Retinal pigment epithelial cell (primary cell): ENCODE measurements around the gene CLIC3.

Source experiments
- DNase-seq: peaks from one replicate; pipeline ENCODE4 v3.0.0-alpha.2; 2010; ENCODE audit warnings: low read depth
- H3K4me3 ChIP-seq: 2 replicates; pipeline ENCODE4 v1.5.1; 2011; ENCODE audit warnings: mild to moderate bottlenecking, low read length, control low read depth, moderate library complexity
- CTCF ChIP-seq: conservative IDR thresholded peaks from 2 replicates; pipeline ENCODE4 v1.5.1; 2011; ENCODE audit warnings: low read depth, low read length, control low read depth, inconsistent platforms

CLIC3 gene

GRCh38 chr9:137025517-137025966 is 29.2 kb upstream of the CLIC3 start:
- no peak overlapping the region for H3K4me3 ChIP-seq
- DNase-seq, result peak; percentile 78

GRCh38 chr9:137023583-137023991 is 27.2 kb upstream of the CLIC3 start:
- no peak for TF ChIP-seq CTCF
- no peak overlapping the region for H3K4me3 ChIP-seq
- no peak for DNase-seq

More at GRCh38 chr9:137025517-137025966, 29.2 kb upstream of the CLIC3 start:
- TF ChIP-seq CTCF, result no peak

GRCh38 chr9:137023157-137023556 is 26.8 kb upstream of the CLIC3 start:
- no peak for TF ChIP-seq CTCF
- DNase-seq, result no peak
- H3K4me3 ChIP-seq, result no peak overlapping the region

- H3K4me3 ChIP-seq, result no peak overlapping the region
- TF ChIP-seq CTCF, result no peak
- DNase-seq, result no peak
Measured at GRCh38 chr9:137022662-137023008, 26.3 kb upstream of the CLIC3 start.

- TF ChIP-seq CTCF, result no peak
- no peak overlapping the region for H3K4me3 ChIP-seq
- DNase-seq, result no peak
Measured at GRCh38 chr9:137021979-137022661, 25.8 kb upstream of the CLIC3 start.

GRCh38 chr9:137021568-137021978 is 25.2 kb upstream of the CLIC3 start:
- no peak for DNase-seq
- no peak for TF ChIP-seq CTCF
- no peak overlapping the region for H3K4me3 ChIP-seq
